ENCODE measurements around the gene DDA1. TPM values are rescaled to one million over a fixed set of nuclear protein-coding genes. Genes with fewer than 3 reads are reported as not detected.

Gene DDA1
- total and polyA plus RNA-seq, 2 of the 13 experiments (the other 11 are each of a cell fraction or from before 2014, with no cell fraction given): 24.5 to 26.0 TPM

DNA sequence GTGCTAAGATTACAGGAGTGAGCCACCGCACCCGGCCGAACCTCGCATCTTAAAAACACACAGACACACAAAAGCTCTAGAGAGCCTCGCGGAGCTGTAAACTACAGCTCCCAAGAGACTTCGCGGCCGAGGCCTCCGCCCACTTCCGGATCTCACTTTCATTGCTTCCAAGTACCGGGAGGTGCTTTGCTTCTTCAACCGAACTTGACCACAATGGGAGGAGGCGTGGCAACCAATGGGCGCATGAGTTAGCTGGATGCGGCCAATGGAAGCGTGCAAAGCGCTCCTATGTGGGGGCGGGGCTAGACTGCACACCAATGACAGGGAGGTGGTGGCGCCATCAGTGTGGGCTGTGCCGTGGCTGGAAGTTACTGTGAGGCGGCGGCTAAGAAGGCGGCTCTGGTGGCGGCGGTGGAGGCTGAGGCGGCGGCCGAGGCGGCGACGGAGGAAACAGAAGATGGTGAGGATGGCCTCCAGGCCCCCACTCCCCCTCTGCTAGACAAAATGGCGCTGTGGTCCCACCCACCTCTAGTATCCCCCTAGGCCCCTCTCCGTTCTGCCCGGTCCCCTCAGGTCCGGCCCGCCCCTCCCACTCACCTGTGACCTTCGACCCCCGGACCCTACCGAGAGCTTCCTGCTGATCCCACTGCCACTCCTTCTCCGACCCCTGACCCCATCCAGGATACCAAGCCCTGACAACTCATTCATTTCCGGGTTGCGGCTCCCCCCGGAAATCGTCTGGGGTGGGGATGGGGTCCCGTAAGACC lies at the start of gene DDA1 (continued):
- peak; percentile 83 for TF ChIP-seq YEATS2 (CRISPR knock-in tag; IDR thresholded peaks at IDR 0.05; ENCODE audit: borderline replicate concordance)
- TF ChIP-seq ZNF768 (CRISPR knock-in tag; IDR thresholded peaks at IDR 0.05): no peak; the same call in 1 of the 2 replicates
- no peak for TF ChIP-seq ZNF124 (CRISPR knock-in tag; IDR thresholded peaks at IDR 0.05)
- TF ChIP-seq, protein P1, sequence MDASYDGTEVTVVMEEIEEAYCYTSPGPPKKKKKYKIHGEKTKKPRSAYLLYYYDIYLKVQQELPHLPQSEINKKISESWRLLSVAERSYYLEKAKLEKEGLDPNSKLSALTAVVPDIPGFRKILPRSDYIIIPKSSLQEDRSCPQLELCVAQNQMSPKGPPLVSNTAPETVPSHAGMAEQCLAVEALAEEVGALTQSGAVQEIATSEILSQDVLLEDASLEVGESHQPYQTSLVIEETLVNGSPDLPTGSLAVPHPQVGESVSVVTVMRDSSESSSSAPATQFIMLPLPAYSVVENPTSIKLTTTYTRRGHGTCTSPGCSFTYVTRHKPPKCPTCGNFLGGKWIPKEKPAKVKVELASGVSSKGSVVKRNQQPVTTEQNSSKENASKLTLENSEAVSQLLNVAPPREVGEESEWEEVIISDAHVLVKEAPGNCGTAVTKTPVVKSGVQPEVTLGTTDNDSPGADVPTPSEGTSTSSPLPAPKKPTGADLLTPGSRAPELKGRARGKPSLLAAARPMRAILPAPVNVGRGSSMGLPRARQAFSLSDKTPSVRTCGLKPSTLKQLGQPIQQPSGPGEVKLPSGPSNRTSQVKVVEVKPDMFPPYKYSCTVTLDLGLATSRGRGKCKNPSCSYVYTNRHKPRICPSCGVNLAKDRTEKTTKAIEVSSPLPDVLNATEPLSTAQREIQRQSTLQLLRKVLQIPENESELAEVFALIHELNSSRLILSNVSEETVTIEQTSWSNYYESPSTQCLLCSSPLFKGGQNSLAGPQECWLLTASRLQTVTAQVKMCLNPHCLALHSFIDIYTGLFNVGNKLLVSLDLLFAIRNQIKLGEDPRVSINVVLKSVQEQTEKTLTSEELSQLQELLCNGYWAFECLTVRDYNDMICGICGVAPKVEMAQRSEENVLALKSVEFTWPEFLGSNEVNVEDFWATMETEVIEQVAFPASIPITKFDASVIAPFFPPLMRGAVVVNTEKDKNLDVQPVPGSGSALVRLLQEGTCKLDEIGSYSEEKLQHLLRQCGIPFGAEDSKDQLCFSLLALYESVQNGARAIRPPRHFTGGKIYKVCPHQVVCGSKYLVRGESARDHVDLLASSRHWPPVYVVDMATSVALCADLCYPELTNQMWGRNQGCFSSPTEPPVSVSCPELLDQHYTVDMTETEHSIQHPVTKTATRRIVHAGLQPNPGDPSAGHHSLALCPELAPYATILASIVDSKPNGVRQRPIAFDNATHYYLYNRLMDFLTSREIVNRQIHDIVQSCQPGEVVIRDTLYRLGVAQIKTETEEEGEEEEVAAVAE (CRISPR knock-in tag; IDR thresholded peaks at IDR 0.05; ENCODE audit: borderline replicate concordance): peak; percentile 90
- no peak for TF ChIP-seq SMAD1 (CRISPR knock-in tag; IDR thresholded peaks at IDR 0.05; ENCODE audit: borderline replicate concordance, low read depth)
- TF ChIP-seq MED1 (CRISPR knock-in tag; IDR thresholded peaks at IDR 0.05): no peak
- no peak for TF ChIP-seq ZNF558 (CRISPR knock-in tag; IDR thresholded peaks at IDR 0.05; ENCODE audit: borderline replicate concordance)
- no peak for TF ChIP-seq ZNF549 (CRISPR knock-in tag; IDR thresholded peaks at IDR 0.05)
- TF ChIP-seq FOXP1 (IDR thresholded peaks at IDR 0.05): no peak
- no peak for TF ChIP-seq FOXP1 (CRISPR knock-in tag; IDR thresholded peaks at IDR 0.05)
- TF ChIP-seq IRX3 (CRISPR knock-in tag; IDR thresholded peaks at IDR 0.05; ENCODE audit: borderline replicate concordance, low read depth): no peak
- no peak for TF ChIP-seq ZNF253 (CRISPR knock-in tag; IDR thresholded peaks at IDR 0.05; ENCODE audit: borderline replicate concordance)
- no peak for TF ChIP-seq TCF12 (IDR thresholded peaks at IDR 0.05)
- no peak for TF ChIP-seq TCF12 (CRISPR knock-in tag; IDR thresholded peaks at IDR 0.05)
- no peak for TF ChIP-seq ZNF7 (CRISPR knock-in tag; IDR thresholded peaks at IDR 0.05)
- no peak for TF ChIP-seq ATF7 (IDR thresholded peaks at IDR 0.05)
- TF ChIP-seq ATF7 (CRISPR knock-in tag; IDR thresholded peaks at IDR 0.05): no peak
- no peak for TF ChIP-seq MTA3 (CRISPR knock-in tag; IDR thresholded peaks at IDR 0.05)
- TF ChIP-seq, protein P2, sequence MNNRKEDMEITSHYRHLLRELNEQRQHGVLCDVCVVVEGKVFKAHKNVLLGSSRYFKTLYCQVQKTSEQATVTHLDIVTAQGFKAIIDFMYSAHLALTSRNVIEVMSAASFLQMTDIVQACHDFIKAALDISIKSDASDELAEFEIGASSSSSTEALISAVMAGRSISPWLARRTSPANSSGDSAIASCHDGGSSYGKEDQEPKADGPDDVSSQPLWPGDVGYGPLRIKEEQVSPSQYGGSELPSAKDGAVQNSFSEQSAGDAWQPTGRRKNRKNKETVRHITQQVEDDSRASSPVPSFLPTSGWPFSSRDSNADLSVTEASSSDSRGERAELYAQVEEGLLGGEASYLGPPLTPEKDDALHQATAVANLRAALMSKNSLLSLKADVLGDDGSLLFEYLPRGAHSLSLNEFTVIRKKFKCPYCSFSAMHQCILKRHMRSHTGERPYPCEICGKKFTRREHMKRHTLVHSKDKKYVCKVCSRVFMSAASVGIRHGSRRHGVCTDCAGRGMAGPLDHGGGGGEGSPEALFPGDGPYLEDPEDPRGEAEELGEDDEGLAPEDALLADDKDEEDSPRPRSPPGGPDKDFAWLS (CRISPR knock-in tag; IDR thresholded peaks at IDR 0.05; ENCODE audit: borderline replicate concordance): no peak
- TF ChIP-seq, protein P3, sequence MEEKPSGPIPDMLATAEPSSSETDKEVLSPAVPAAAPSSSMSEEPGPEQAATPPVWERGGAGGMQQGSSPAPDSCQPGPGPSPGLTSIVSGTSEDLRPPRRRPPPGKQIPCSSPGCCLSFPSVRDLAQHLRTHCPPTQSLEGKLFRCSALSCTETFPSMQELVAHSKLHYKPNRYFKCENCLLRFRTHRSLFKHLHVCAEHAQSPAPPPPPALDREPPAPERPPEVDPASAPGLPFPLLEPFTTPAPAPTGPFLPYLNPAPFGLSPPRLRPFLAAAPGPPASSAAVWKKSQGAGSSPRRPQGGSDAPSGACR (CRISPR knock-in tag; IDR thresholded peaks at IDR 0.05): no peak
- TF ChIP-seq HOXA5 (CRISPR knock-in tag; IDR thresholded peaks at IDR 0.05): peak; percentile 61; the same call in 1 of the 2 replicates
- no peak for TF ChIP-seq SYNCRIP (IDR thresholded peaks at IDR 0.05; ENCODE audit: insufficient read depth, low read depth, low read length)
- TF ChIP-seq SETDB1 (CRISPR knock-in tag; IDR thresholded peaks at IDR 0.05; ENCODE audit: borderline replicate concordance): no peak
- no peak for TF ChIP-seq SOX5 (CRISPR knock-in tag; IDR thresholded peaks at IDR 0.05; ENCODE audit: borderline replicate concordance)
- TF ChIP-seq, protein P4, sequence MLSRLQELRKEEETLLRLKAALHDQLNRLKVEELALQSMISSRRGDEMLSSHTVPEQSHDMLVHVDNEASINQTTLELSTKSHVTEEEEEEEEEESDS (CRISPR knock-in tag; IDR thresholded peaks at IDR 0.05; ENCODE audit: borderline replicate concordance): no peak
- TF ChIP-seq ZNF550 (CRISPR knock-in tag; IDR thresholded peaks at IDR 0.05; ENCODE audit: borderline replicate concordance): no peak
